Prostate gland (tissue), 2 donors: ENCODE data around the gene ADGRD1.

Source experiments
- POLR2A ChIP-seq: fragments of 450-650 bp; IDR thresholded peaks from one replicate; pipeline ENCODE4 v1.6.1; 2016; ENCODE audit warnings: antibody characterized with exemption, mild to moderate bottlenecking
- POLR2AphosphoS5 ChIP-seq: sonication (generic); formaldehyde crosslinking; IDR thresholded peaks from one replicate; pipeline ENCODE4 v1.6.1; 2017; ENCODE audit warnings: antibody characterized with exemption
- TF ChIP-seq, protein P1 (sequence below), 4 experiments: fragments of 200-600 bp in 2 of 4; fragments of 450-650 bp in 2 of 4; sonication (generic) in 2 of 4; IDR thresholded peaks; 1 replicate in 3 of 4; 2 replicates in 1 of 4; pipeline ENCODE4 v1.5.1; 2016 to 2019; ENCODE audit warnings: antibody characterized with exemption in 4 of 4, mild to moderate bottlenecking in 2 of 4, moderate library complexity in 2 of 4

DNA sequence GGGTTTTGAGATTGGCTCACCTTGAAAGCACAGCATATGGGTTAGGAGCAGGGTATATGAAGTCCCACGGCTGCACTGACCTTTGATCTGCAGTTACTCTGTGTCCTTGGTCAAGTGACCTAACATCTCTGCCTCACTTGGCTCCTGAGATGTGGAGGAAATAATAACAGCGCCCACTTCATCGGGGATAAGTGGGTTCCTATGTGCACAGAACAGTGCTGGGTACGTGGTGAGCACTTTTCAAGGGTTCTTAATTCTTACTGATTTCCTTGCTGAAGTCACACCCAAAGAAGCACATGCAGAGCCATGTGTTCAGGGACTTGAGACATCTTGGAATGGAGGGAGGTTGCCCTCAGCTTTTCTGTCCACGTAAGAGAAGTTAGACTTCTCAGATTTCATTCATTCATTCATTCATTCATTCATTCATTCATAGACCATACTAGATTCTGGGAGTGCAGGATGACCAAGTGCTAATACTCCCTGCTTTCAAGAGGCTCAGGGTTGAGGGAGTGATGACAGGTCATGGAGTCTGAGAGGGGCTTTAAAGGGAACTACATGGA, 39.4 kb downstream of the ADGRD1 start:
- TF ChIP-seq, protein P1, sequence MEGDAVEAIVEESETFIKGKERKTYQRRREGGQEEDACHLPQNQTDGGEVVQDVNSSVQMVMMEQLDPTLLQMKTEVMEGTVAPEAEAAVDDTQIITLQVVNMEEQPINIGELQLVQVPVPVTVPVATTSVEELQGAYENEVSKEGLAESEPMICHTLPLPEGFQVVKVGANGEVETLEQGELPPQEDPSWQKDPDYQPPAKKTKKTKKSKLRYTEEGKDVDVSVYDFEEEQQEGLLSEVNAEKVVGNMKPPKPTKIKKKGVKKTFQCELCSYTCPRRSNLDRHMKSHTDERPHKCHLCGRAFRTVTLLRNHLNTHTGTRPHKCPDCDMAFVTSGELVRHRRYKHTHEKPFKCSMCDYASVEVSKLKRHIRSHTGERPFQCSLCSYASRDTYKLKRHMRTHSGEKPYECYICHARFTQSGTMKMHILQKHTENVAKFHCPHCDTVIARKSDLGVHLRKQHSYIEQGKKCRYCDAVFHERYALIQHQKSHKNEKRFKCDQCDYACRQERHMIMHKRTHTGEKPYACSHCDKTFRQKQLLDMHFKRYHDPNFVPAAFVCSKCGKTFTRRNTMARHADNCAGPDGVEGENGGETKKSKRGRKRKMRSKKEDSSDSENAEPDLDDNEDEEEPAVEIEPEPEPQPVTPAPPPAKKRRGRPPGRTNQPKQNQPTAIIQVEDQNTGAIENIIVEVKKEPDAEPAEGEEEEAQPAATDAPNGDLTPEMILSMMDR (IDR thresholded peaks at IDR 0.05) = no peak
- no peak for TF ChIP-seq POLR2A
- TF ChIP-seq POLR2AphosphoS5 = no peak
